A549 (cell line): ENCODE data around the gene ZNF750.

Experiments used
- CHD2 ChIP-seq: fragments of 150-350 bp; IDR thresholded peaks from 2 replicates; pipeline ENCODE4 v1.6.1; 2014; ENCODE audit warnings: low read length; ENCODE audit not compliant: partially characterized antibody
- EP300 ChIP-seq, 2 experiments: fragments of >200 bp; sonication (Bioruptor Twin); formaldehyde crosslinking; IDR thresholded peaks; 2 replicates in 1 of 2; 3 replicates in 1 of 2; pipeline ENCODE4 v1.6.1; 2016 to 2017
- MYC ChIP-seq: IDR thresholded peaks from 2 replicates; pipeline ENCODE4 v1.6.1; 2012; ENCODE audit warnings: mild to moderate bottlenecking, inconsistent platforms, low read length, improper control_type of control experiment, borderline replicate concordance
- RCOR1 ChIP-seq: fragments of 150-350 bp; IDR thresholded peaks from 2 replicates; pipeline ENCODE4 v1.6.1; 2014; ENCODE audit warnings: antibody characterized with exemption, low read length, low read depth
- SMC3 ChIP-seq: fragments of >200 bp; sonication (Bioruptor Twin); formaldehyde crosslinking; IDR thresholded peaks from 3 replicates; pipeline ENCODE4 v1.6.1; 2018; ENCODE audit warnings: inconsistent platforms

DNA sequence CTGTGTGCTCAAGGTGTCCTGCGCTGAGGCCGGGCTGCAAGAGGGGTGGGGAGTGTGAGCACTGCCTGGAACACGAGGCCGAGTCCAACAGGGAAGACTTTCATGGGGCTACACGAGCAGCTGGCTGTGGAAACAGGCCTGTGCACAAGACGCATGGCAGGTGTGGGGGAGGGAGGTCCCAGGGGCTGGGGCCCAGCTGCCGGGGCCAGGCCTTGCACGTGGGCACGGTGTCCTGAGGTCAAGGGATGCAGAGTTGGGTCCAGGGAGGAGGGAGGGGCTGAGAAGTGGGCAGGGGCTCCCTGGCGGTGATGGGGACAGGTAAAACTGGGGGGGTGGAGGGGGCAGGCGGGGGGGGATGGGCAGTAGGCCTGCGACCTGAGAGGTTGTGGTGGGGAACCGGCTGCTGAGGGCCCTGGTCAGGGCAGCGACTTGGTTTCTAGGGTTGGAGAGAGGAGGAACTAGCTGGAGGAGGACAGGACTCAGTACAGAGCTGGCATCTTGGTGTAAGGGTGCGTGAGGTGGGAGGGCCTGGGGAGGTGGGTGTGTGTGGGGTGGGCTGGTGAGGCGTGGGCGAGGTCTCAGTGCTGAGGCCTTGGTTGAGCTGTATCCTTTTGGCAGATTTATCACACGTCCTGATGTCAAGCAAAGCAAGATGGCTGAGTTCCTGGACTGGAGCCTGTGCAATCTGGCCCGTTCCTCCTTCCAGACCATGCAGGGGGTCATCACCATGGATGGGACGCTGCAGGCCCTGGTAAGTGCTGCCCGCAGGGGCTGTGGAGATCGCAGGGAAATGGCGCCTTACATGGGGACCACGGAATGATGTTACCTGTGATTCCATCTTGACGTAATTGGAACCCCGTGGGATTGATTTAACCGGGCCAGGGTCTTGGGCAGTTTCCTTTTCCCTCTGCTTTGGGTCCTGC lies 58.6 kb downstream of the ZNF750 start:
- TF ChIP-seq SMC3 (no peak), RCOR1 (no peak), MYC (no peak), EP300 (IDR thresholded peaks at IDR 0.05) (no peak), CHD2 (no peak)
